Sigmoid colon (tissue), 7 donors: ENCODE data around the gene KREMEN1. TPM values are rescaled to one million over a fixed set of nuclear protein-coding genes. Genes with fewer than 3 reads are reported as not detected.

ENCODE experiments used
- DNase-seq: peaks from one replicate; pipeline ENCODE4 v3.0.0-alpha.2; 2019
- H3K27ac ChIP-seq, 4 donors: fragments of 200-600 bp; sonication (generic); one replicate each; pipeline ENCODE4 v1.5.1; 2016 to 2019; ENCODE audit warnings: mild to moderate bottlenecking in 1 of 4
- H3K27me3 ChIP-seq, 3 donors: fragments of 200-600 bp; sonication (generic); one replicate each; pipeline ENCODE4 v1.5.1; 2019; ENCODE audit warnings: mild to moderate bottlenecking in 1 of 3
- H3K36me3 ChIP-seq, 4 donors: fragments of 200-600 bp; sonication (generic); one replicate each; pipeline ENCODE4 v1.5.1; 2016 to 2019
- H3K4me1 ChIP-seq, 4 donors: fragments of 200-600 bp; sonication (generic); one replicate each; pipeline ENCODE4 v1.5.1; 2017 to 2019
- H3K4me3 ChIP-seq, 4 donors: fragments of 200-600 bp; sonication (generic); one replicate each; pipeline ENCODE4 v1.5.1; 2017 to 2019; ENCODE audit warnings: mild to moderate bottlenecking in 2 of 4, moderate library complexity in 1 of 4
- H3K9me3 ChIP-seq, 4 donors: fragments of 200-600 bp in 3 of 4; sonication (generic) in 3 of 4; one replicate each; pipeline versions ENCODE4 v1.5.1 to v1.6.1; 2013 to 2019
- CTCF ChIP-seq, 4 experiments: fragments of 450-650 bp in 3 of 4; fragments of 200-600 bp in 1 of 4; IDR thresholded peaks; one replicate each; pipeline ENCODE4 v1.5.1; 2016 to 2019; ENCODE audit warnings: antibody characterized with exemption in 4 of 4, mild to moderate bottlenecking in 3 of 4, moderate library complexity in 2 of 4
- EP300 ChIP-seq, 4 donors: sonication (generic); formaldehyde crosslinking; IDR thresholded peaks; one replicate each; pipeline ENCODE4 v1.6.1; 2017; ENCODE audit warnings: antibody characterized with exemption in 4 of 4
- POLR2A ChIP-seq, 2 donors: fragments of 450-650 bp; IDR thresholded peaks; one replicate each; pipeline ENCODE4 v1.6.1; 2016; ENCODE audit warnings: antibody characterized with exemption in 2 of 2, mild to moderate bottlenecking in 2 of 2, moderate library complexity in 2 of 2
- POLR2AphosphoS5 ChIP-seq, 4 donors: sonication (generic); formaldehyde crosslinking; IDR thresholded peaks; one replicate each; pipeline ENCODE4 v1.6.1; 2017; ENCODE audit warnings: antibody characterized with exemption in 4 of 4
- WGBS, 2 donors: extraction: QIAGEN DNeasy Blood & Tissue Kit; methylation state at CpG; one replicate each; pipeline ENCODE4 v1.1.7; 2013; 5-methylcytosine and 5-hydroxymethylcytosine counted together
- intact Hi-C: fragments of 100-400 bp; cut with DNase I; formaldehyde crosslinking; loops from one replicate; pipeline ENCODE4 v1.15.1; 2023
- polyA plus RNA-seq, 3 donors: library from polyadenylated mRNA; stranded (reverse); fragments of 200-250 nt; gene quantifications; one replicate each; pipeline ENCODE4 v1.2.3, GENCODE V29; 2013
- total RNA-seq, 4 donors: library from RNA; depleted of rRNA; stranded (reverse); fragments of >200 nt; gene quantifications; one replicate each; pipeline ENCODE4 v1.1.0, GENCODE V29; 2016
- donor health status: healthy with polysubstance abuse.
- donor health status: Bipolar disorder and iron deficiency.
- donor health status: healthy.

Gene KREMEN1
- total and polyA plus RNA-seq, 7 donors: 4.2 to 13.2 (median 6.7) TPM

- intact Hi-C loops: no loop called here
- no peaks in the 10 kb centered on the region for H3K27me3 ChIP-seq
- H3K4me3 ChIP-seq: no peak overlapping the region
- H3K4me1 ChIP-seq: peaks cover 0 to 33% (median 31%) of the 10 kb centered on the region in 4 donors
- no peaks in the 10 kb centered on the region for H3K36me3 ChIP-seq
- peak overlapping the region in 3 of 4 donors; percentile 73 to 85 (median 84) for H3K27ac ChIP-seq
- DNase-seq: no peak
- no peaks in the 10 kb centered on the region for H3K9me3 ChIP-seq
- TF ChIP-seq POLR2A (IDR thresholded peaks at IDR 0.05) (no peak), EP300 (IDR thresholded peaks at IDR 0.05) (no peak), POLR2AphosphoS5 (IDR thresholded peaks at IDR 0.05) (no peak), CTCF (IDR thresholded peaks at IDR 0.05) (no peak)
- WGBS, 2 donors: 40 to 80% methylated on average over 9 of the region's 9 CpGs
Observed at GRCh38 chr22:29029202-29030000, 43.4 kb upstream of the KREMEN1 start.

- Histone ChIP-seq H3K4me3 (peak overlapping the region; percentile 30 to 60 (median 52)), H3K9me3 (no peaks in the 10 kb centered on the region), H3K36me3 (no peaks in the 10 kb centered on the region), H3K27me3 (no peaks in the 10 kb centered on the region), H3K4me1 (peaks cover 0 to 33% (median 31%) of the 10 kb centered on the region in 4 donors), H3K27ac (peak overlapping the region; percentile 73 to 85 (median 84))
- 10 to 20% methylated on average over 20 of the region's 20 CpGs for WGBS, 2 donors
- no peak for TF ChIP-seq POLR2A (IDR thresholded peaks at IDR 0.05)
- TF ChIP-seq POLR2AphosphoS5 (IDR thresholded peaks at IDR 0.05): no peak
- TF ChIP-seq EP300 (IDR thresholded peaks at IDR 0.05): no peak
- no peak for TF ChIP-seq CTCF (IDR thresholded peaks at IDR 0.05)
- no peak for DNase-seq
- intact Hi-C loops: loop anchor here (5.0 to 10.0 kb wide), 3 partner anchors 43 to 1005 kb away; partner anchors contain the start of gene ZNRF3
Observed at GRCh38 chr22:29030016-29030617, 42.7 kb upstream of the KREMEN1 start.

- DNase-seq: peak; percentile 89
- Histone ChIP-seq H3K4me1 (peaks cover 0 to 33% (median 31%) of the 10 kb centered on the region in 4 donors), H3K27ac (peak overlapping the region; percentile 73 to 85 (median 84)), H3K27me3 (no peaks in the 10 kb centered on the region), H3K4me3 (peak overlapping the region; percentile 30 to 60 (median 52)), H3K9me3 (no peaks in the 10 kb centered on the region), H3K36me3 (no peaks in the 10 kb centered on the region)
- TF ChIP-seq POLR2AphosphoS5 (IDR thresholded peaks at IDR 0.05): peak; percentile 20 to 66 (median 42)
- TF ChIP-seq EP300 (IDR thresholded peaks at IDR 0.05): no peak
- WGBS, 2 donors: 5 to 7% methylated on average over 32 of the region's 32 CpGs
- intact Hi-C loops: loop anchor here (5.0 to 10.0 kb wide), 3 partner anchors 43 to 1006 kb away; partner anchors contain the start of gene ZNRF3
Observed at GRCh38 chr22:29030618-29031226, 42.1 kb upstream of the KREMEN1 start.

GRCh38 chr22:29031227-29032011 is 41.4 kb upstream of the KREMEN1 start:
- DNase-seq: peak; percentile 87
- Histone ChIP-seq H3K27me3 (no peaks in the 10 kb centered on the region), H3K4me3 (peak overlapping the region; percentile 30 to 60 (median 52)), H3K36me3 (no peaks in the 10 kb centered on the region), H3K9me3 (no peaks in the 10 kb centered on the region), H3K4me1 (peaks cover 0 to 33% (median 31%) of the 10 kb centered on the region in 4 donors), H3K27ac (peak overlapping the region; percentile 73 to 85 (median 84))
- TF ChIP-seq CTCF (IDR thresholded peaks at IDR 0.05) (peak in 2 of 4 experiments; percentile 8 to 16), POLR2A (IDR thresholded peaks at IDR 0.05) (no peak), POLR2AphosphoS5 (IDR thresholded peaks at IDR 0.05) (peak in 3 of 4 donors; percentile 35 to 71 (median 58)), EP300 (IDR thresholded peaks at IDR 0.05) (peak in 1 of 4 donors; percentile 76)
- WGBS, 2 donors: 19 to 38% methylated on average over 18 of the region's 18 CpGs
- intact Hi-C loops: loop anchor here (5.0 to 10.0 kb wide), 3 partner anchors 44 to 1007 kb away; partner anchors contain the start of gene ZNRF3
